HepG2 (cell line): Measurements from ENCODE around the gene RIPOR1.

Experiments used
- CCAR2 ChIP-seq: fragments of 200-400 bp; formaldehyde crosslinking; optimal IDR thresholded peaks from 2 replicates; pipeline ENCODE3; 2018; ENCODE audit warnings: low read depth, mild to moderate bottlenecking, low read length, moderate library complexity
- DR1 ChIP-seq: sonication (generic); formaldehyde crosslinking; IDR thresholded peaks from 2 replicates; pipeline ENCODE4 v1.8.0; 2021; ENCODE audit warnings: mild to moderate bottlenecking, missing genetic modification reagents, inconsistent platforms
- KDM5B ChIP-seq: sonication (generic); formaldehyde crosslinking; IDR thresholded peaks from 2 replicates; pipeline ENCODE4 v1.4.0; 2020; ENCODE audit warnings: missing genetic modification reagents, mild to moderate bottlenecking, borderline replicate concordance
- MYPOP ChIP-seq: sonication (generic); formaldehyde crosslinking; IDR thresholded peaks from 2 replicates; pipeline ENCODE4 v1.8.1; 2023; ENCODE audit warnings: mild to moderate bottlenecking, moderate library complexity, missing genetic modification reagents
- SNAPC5 ChIP-seq: sonication (generic); formaldehyde crosslinking; IDR thresholded peaks from 2 replicates; pipeline ENCODE4 v1.8.1; 2023; ENCODE audit warnings: mild to moderate bottlenecking, missing genetic modification reagents, borderline replicate concordance
- ZNF263 ChIP-seq: sonication (generic); formaldehyde crosslinking; IDR thresholded peaks from 2 replicates; pipeline ENCODE4 v1.4.0; 2020; ENCODE audit warnings: missing genetic modification reagents
- TF ChIP-seq, protein P1 (sequence below): sonication (generic); formaldehyde crosslinking; IDR thresholded peaks from 2 replicates; pipeline ENCODE4 v1.5.0; 2020; ENCODE audit warnings: mild to moderate bottlenecking, missing genetic modification reagents, moderate library complexity

GRCh38 chr16:67549240-67549639 lies 20.6 kb downstream of the RIPOR1 start:
- no peak for TF ChIP-seq SNAPC5
- no peak for TF ChIP-seq ZNF263 (CRISPR knock-in tag)
- no peak for TF ChIP-seq CCAR2
- no peak for TF ChIP-seq MYPOP
- TF ChIP-seq, protein P1, sequence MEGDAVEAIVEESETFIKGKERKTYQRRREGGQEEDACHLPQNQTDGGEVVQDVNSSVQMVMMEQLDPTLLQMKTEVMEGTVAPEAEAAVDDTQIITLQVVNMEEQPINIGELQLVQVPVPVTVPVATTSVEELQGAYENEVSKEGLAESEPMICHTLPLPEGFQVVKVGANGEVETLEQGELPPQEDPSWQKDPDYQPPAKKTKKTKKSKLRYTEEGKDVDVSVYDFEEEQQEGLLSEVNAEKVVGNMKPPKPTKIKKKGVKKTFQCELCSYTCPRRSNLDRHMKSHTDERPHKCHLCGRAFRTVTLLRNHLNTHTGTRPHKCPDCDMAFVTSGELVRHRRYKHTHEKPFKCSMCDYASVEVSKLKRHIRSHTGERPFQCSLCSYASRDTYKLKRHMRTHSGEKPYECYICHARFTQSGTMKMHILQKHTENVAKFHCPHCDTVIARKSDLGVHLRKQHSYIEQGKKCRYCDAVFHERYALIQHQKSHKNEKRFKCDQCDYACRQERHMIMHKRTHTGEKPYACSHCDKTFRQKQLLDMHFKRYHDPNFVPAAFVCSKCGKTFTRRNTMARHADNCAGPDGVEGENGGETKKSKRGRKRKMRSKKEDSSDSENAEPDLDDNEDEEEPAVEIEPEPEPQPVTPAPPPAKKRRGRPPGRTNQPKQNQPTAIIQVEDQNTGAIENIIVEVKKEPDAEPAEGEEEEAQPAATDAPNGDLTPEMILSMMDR: no peak
- no peak for TF ChIP-seq KDM5B (CRISPR knock-in tag)
- TF ChIP-seq DR1 (CRISPR knock-in tag): no peak
